Psoas muscle (tissue), 8 donors: ENCODE measurements around the gene SELPLG. TPM values are rescaled to one million over a fixed set of nuclear protein-coding genes. Genes with fewer than 3 reads are reported as not detected.

Source experiments
- ATAC-seq, 4 donors: fragments of 200-7000 bp; cut with Tn5 transposase; one replicate each; pipeline ENCODE4 v1.9.1; 2020; ENCODE audit warnings: moderate library complexity in 3 of 4, mild to moderate bottlenecking in 2 of 4
- DNase-seq, 2 donors: peaks; one replicate each; pipeline ENCODE4 v3.0.0-alpha.2; 2020
- H3K27ac ChIP-seq: fragments of 200-600 bp; one replicate; pipeline ENCODE4 v1.8.0; 2022
- H3K27me3 ChIP-seq, 3 donors: fragments of 200-600 bp in 1 of 3; one replicate each; pipeline versions ENCODE4 v1.6.1 to v1.8.0; 2013 to 2022; ENCODE audit warnings: low read length in 2 of 3, mild to moderate bottlenecking in 2 of 3, moderate library complexity in 1 of 3; ENCODE audit not compliant: insufficient read depth in 3 of 3
- H3K36me3 ChIP-seq, 2 donors: fragments of 200-600 bp in 1 of 2; one replicate each; pipeline versions ENCODE4 v1.6.1 to v1.8.0; 2013 to 2022; ENCODE audit warnings: low read depth in 1 of 2, mild to moderate bottlenecking in 1 of 2, moderate library complexity in 1 of 2; ENCODE audit not compliant: insufficient read depth in 1 of 2
- H3K4me1 ChIP-seq: fragments of 200-600 bp; one replicate; pipeline ENCODE4 v1.8.0; 2022
- H3K4me3 ChIP-seq: fragments of 200-600 bp; one replicate; pipeline ENCODE4 v1.8.0; 2022; ENCODE audit warnings: mild to moderate bottlenecking
- H3K9me3 ChIP-seq: fragments of 200-600 bp; one replicate; pipeline ENCODE4 v1.8.0; 2022
- CTCF ChIP-seq: fragments of 200-600 bp; IDR thresholded peaks from one replicate; pipeline ENCODE4 v1.8.0; 2022; ENCODE audit warnings: antibody characterized with exemption
- whole genome bisulfite sequencing, 3 donors: extraction: QIAGEN DNeasy Blood & Tissue Kit; methylation state at CpG; one replicate each; pipeline versions ENCODE4 v1.1.6 to v1.1.7; 2013; 5-methylcytosine and 5-hydroxymethylcytosine counted together
- intact Hi-C, 2 donors: fragments of 100-400 bp; cut with DNase I; formaldehyde crosslinking; loops; one replicate each; pipeline versions ENCODE4 v1.11.0 to v1.14.2; 2022
- polyA plus RNA-seq, 3 donors: library from polyadenylated mRNA; stranded (reverse); fragments of 200-250 nt; gene quantifications; one replicate each; pipeline ENCODE4 v1.2.3, GENCODE V29; 2013
- total RNA-seq, 4 donors: library from RNA; stranded (reverse); fragmentation: NEBNext Ultra II Directional in 2 of 4; extraction: Animal tissue kit (Norgen Biotek cat#: 25700) in 2 of 4; gene quantifications; one replicate each; pipeline versions ENCODE4 v1.2.1 to v1.2.4, GENCODE V29; 2021 to 2023
- donor health status: healthy with polysubstance abuse.
- donor health status: DM: no; HTN: no; CAD: no; lungs with moderate emphysema.
- donor health status: Bipolar disorder and iron deficiency.
- donor health status: healthy.
- donor health status: DM: yes; HTN: yes; CAD: no.
- donor health status: DM: no; HTN: no; CAD: no.
- donor health status: DM: no; HTN: no; CAD: no.
- donor health status: DM: yes; HTN: yes; CAD: no.

Gene SELPLG
- total and polyA plus RNA-seq, 7 donors: 0.62 to 3.8 (median 1.5) TPM

GRCh38 chr12:108627134-108627920 lies 6.4 kb downstream of the SELPLG start:
- Histone ChIP-seq H3K9me3 (no peaks in the 10 kb centered on the region), H3K4me3 (no peak overlapping the region), H3K36me3 (no peaks in the 10 kb centered on the region), H3K27ac (no peak overlapping the region), H3K4me1 (no peaks in the 10 kb centered on the region), H3K27me3 (no peaks in the 10 kb centered on the region)
- intact Hi-C loops: no loop called here
- ATAC-seq (no peak), DNase-seq (no peak)
- TF ChIP-seq CTCF: no peak
- WGBS, 3 donors: 76 to 84% (median 83%) methylated on average over 8 of the region's 8 CpGs

- 73 to 80% (median 80%) methylated on average over 3 of the region's 3 CpGs for whole genome bisulfite sequencing, 3 donors
- Histone ChIP-seq H3K27me3 (peaks cover 0 to 2% (median 0%) of the 10 kb centered on the region in 3 donors), H3K4me1 (no peaks in the 10 kb centered on the region), H3K36me3 (no peaks in the 10 kb centered on the region), H3K4me3 (no peak overlapping the region), H3K9me3 (no peaks in the 10 kb centered on the region), H3K27ac (no peak overlapping the region)
- intact Hi-C loops: no loop called here
- no peak for ATAC-seq
- DNase-seq: no peak
- TF ChIP-seq CTCF: no peak
Observed at GRCh38 chr12:108625228-108625627, 8.5 kb downstream of the SELPLG start.

- peak in 1 of 2 donors; percentile 36 for DNase-seq
- no peak for ATAC-seq
- no peaks in the 10 kb centered on the region for H3K9me3 ChIP-seq
- no peaks in the 10 kb centered on the region for H3K36me3 ChIP-seq
- no peaks in the 10 kb centered on the region for H3K4me1 ChIP-seq
- no peak overlapping the region for H3K27ac ChIP-seq
- H3K4me3 ChIP-seq: no peak overlapping the region
- peaks cover 0 to 2% (median 0%) of the 10 kb centered on the region in 3 donors for H3K27me3 ChIP-seq
- WGBS, 3 donors: 95 to 98% (median 97%) methylated on average over 8 of the region's 8 CpGs
- intact Hi-C loops: no loop called here
- no peak for TF ChIP-seq CTCF
Observed at GRCh38 chr12:108623577-108623976, 10.1 kb downstream of the SELPLG start.

GRCh38 chr12:108622921-108623514 lies 10.7 kb downstream of the SELPLG start:
- 42 to 52% (median 46%) methylated on average over 14 of the region's 14 CpGs for WGBS, 3 donors
- no peaks in the 10 kb centered on the region for H3K36me3 ChIP-seq
- ATAC-seq (no peak), DNase-seq (peak in 1 of 2 donors; percentile 7)
- no peak overlapping the region for H3K4me3 ChIP-seq
- peaks cover 0 to 2% (median 0%) of the 10 kb centered on the region in 3 donors for H3K27me3 ChIP-seq
- intact Hi-C loops: no loop called here
- no peak for TF ChIP-seq CTCF
- no peak overlapping the region for H3K27ac ChIP-seq
- no peaks in the 10 kb centered on the region for H3K9me3 ChIP-seq
- H3K4me1 ChIP-seq: peaks cover 3% of the 10 kb centered on the region
